Ectodermal cell (in vitro differentiated cells): ENCODE measurements around the gene HLA-DMA.

Experiments
- H3K27ac ChIP-seq: 2 replicates; pipeline ENCODE4 v1.7.0; 2013; ENCODE audit warnings: mild to moderate bottlenecking, low read depth, low read length; ENCODE audit not compliant: insufficient read depth, poor library complexity, severe bottlenecking
- H3K27me3 ChIP-seq: 2 replicates; pipeline ENCODE4 v1.7.0; 2013; ENCODE audit warnings: mild to moderate bottlenecking, low read length; ENCODE audit not compliant: insufficient read depth, control insufficient read depth, poor library complexity, severe bottlenecking
- H3K36me3 ChIP-seq: one replicate; pipeline ENCODE4 v1.7.0; 2013; ENCODE audit warnings: low read length; ENCODE audit not compliant: control insufficient read depth, insufficient read depth
- H3K4me1 ChIP-seq: one replicate; pipeline ENCODE4 v1.7.0; 2013; ENCODE audit warnings: low read length; ENCODE audit not compliant: control insufficient read depth, insufficient read depth
- H3K4me3 ChIP-seq: 2 replicates; pipeline ENCODE4 v1.7.0; 2013; ENCODE audit warnings: low read depth, low read length, control low read depth; ENCODE audit not compliant: insufficient read depth
- H3K9me3 ChIP-seq: 2 replicates; pipeline ENCODE4 v1.7.0; 2013; ENCODE audit warnings: mild to moderate bottlenecking, low read length, moderate library complexity; ENCODE audit not compliant: control insufficient read depth
- WGBS, 2 experiments: methylation state at CpG; one replicate each; pipeline ENCODE4 v1.1.7; 2013; ENCODE audit warnings: missing lambda C conversion rate in 2 of 2; 5-methylcytosine and 5-hydroxymethylcytosine counted together

HLA-DMA gene

GRCh38 chr6:32968867-32969684, 16.2 kb upstream of the HLA-DMA start:
- Histone ChIP-seq H3K27ac (peak overlapping the region; percentile 99), H3K27me3 (no peaks in the 10 kb centered on the region), H3K9me3 (no peaks in the 10 kb centered on the region), H3K4me3 (peak overlapping the region; percentile 72), H3K4me1 (peaks cover 9% of the 10 kb centered on the region), H3K36me3 (peaks cover 6% of the 10 kb centered on the region)
- WGBS, 2 experiments, result 0 to 1% methylated on average over 40 of the region's 40 CpGs

GRCh38 chr6:32968093-32968866, 15.4 kb upstream of the HLA-DMA start, which contains the start of gene BRD2:
BRD2 (plus strand) TSS chr6:32968594; CDS start chr6:32972899, 4,305 bp downstream.
- Histone ChIP-seq H3K4me1 (peaks cover 9% of the 10 kb centered on the region), H3K27ac (peak within 1 kb of the TSS; percentile 99), H3K4me3 (peak within 1 kb of the TSS; percentile 72), H3K27me3 (no peaks in the 10 kb centered on the region), H3K36me3 (peaks cover 6% of the 10 kb centered on the region), H3K9me3 (no peaks in the 10 kb centered on the region)
- 0 to 1% methylated on average over 62 of the region's 62 CpGs for WGBS, 2 experiments

- Histone ChIP-seq H3K27ac (peak overlapping the region; percentile 99), H3K9me3 (no peaks in the 10 kb centered on the region), H3K4me1 (peaks cover 9% of the 10 kb centered on the region), H3K27me3 (no peaks in the 10 kb centered on the region), H3K36me3 (no peaks in the 10 kb centered on the region), H3K4me3 (peak overlapping the region; percentile 72)
- 12% methylated on average over 16 of the region's 16 CpGs for WGBS, 2 experiments
These were observed 14.5 kb upstream of the HLA-DMA start for GRCh38 chr6:32967151-32968091.

GRCh38 chr6:32964776-32965175, 11.9 kb upstream of the HLA-DMA start:
- H3K9me3 ChIP-seq, result no peaks in the 10 kb centered on the region
- no peak overlapping the region for H3K27ac ChIP-seq
- H3K4me3 ChIP-seq, result no peak overlapping the region
- H3K27me3 ChIP-seq, result no peaks in the 10 kb centered on the region
- H3K4me1 ChIP-seq, result peaks cover 9% of the 10 kb centered on the region
- WGBS, 2 experiments, result 86 to 89% methylated on average over 5 of the region's 5 CpGs
- H3K36me3 ChIP-seq, result no peaks in the 10 kb centered on the region

GRCh38 chr6:32963866-32964265, 11.0 kb upstream of the HLA-DMA start:
- Histone ChIP-seq H3K4me3 (no peak overlapping the region), H3K9me3 (no peaks in the 10 kb centered on the region), H3K27me3 (no peaks in the 10 kb centered on the region), H3K4me1 (peaks cover 9% of the 10 kb centered on the region), H3K27ac (no peak overlapping the region), H3K36me3 (no peaks in the 10 kb centered on the region)
- WGBS, 2 experiments, result 89 to 95% methylated on average over 1 of the region's 1 CpG

- Histone ChIP-seq H3K27me3 (no peaks in the 10 kb centered on the region), H3K9me3 (no peaks in the 10 kb centered on the region), H3K36me3 (no peaks in the 10 kb centered on the region), H3K4me3 (no peak overlapping the region), H3K27ac (no peak overlapping the region), H3K4me1 (peaks cover 9% of the 10 kb centered on the region)
- WGBS, 2 experiments, result 83 to 90% methylated on average over 1 of the region's 1 CpG
These were observed 9.4 kb upstream of the HLA-DMA start for GRCh38 chr6:32962213-32962826.

GRCh38 chr6:32960563-32960962, 7.7 kb upstream of the HLA-DMA start:
- no peaks in the 10 kb centered on the region for H3K9me3 ChIP-seq
- H3K27me3 ChIP-seq, result no peaks in the 10 kb centered on the region
- H3K36me3 ChIP-seq, result no peaks in the 10 kb centered on the region
- no peaks in the 10 kb centered on the region for H3K4me1 ChIP-seq
- H3K27ac ChIP-seq, result no peak overlapping the region
- 90 to 91% methylated on average over 4 of the region's 5 CpGs for WGBS, 2 experiments
- H3K4me3 ChIP-seq, result no peak overlapping the region

- no peaks in the 10 kb centered on the region for H3K9me3 ChIP-seq
- WGBS, 2 experiments, result 65 to 76% methylated on average over 2 of the region's 2 CpGs
- H3K36me3 ChIP-seq, result no peaks in the 10 kb centered on the region
- H3K4me1 ChIP-seq, result no peaks in the 10 kb centered on the region
- no peaks in the 10 kb centered on the region for H3K27me3 ChIP-seq
- no peak overlapping the region for H3K4me3 ChIP-seq
- no peak overlapping the region for H3K27ac ChIP-seq
These were observed 3.3 kb upstream of the HLA-DMA start for GRCh38 chr6:32956176-32956575.

- Histone ChIP-seq H3K4me1 (no peaks in the 10 kb centered on the region), H3K27me3 (no peaks in the 10 kb centered on the region), H3K36me3 (no peaks in the 10 kb centered on the region), H3K27ac (no peak overlapping the region), H3K4me3 (no peak overlapping the region), H3K9me3 (no peaks in the 10 kb centered on the region)
- WGBS, 2 experiments, result 34 to 40% methylated on average over 3 of the region's 3 CpGs
These were observed 2.3 kb upstream of the HLA-DMA start for GRCh38 chr6:32954986-32955802.
